Astrocyte of the spinal cord (primary cell): ENCODE data around the gene AATF.

Source experiments
- DNase-seq: peaks from one replicate; pipeline ENCODE4 v3.0.0; 2011; ENCODE audit warnings: low read depth, low spot score
- H3K4me3 ChIP-seq: 2 replicates; pipeline ENCODE4 v1.5.1; 2011; ENCODE audit warnings: low read depth, mild to moderate bottlenecking, low read length, moderate library complexity
- in situ Hi-C: cut with HindIII; loops from 2 replicates; pipeline ENCODE4 v1.10.0; 2017; ENCODE audit warnings: low sequenced_read_pairs
- TF ChIP-seq, protein P1 (sequence below): IDR thresholded peaks from 2 replicates; pipeline ENCODE4 v1.5.1; 2012; ENCODE audit warnings: low read depth, mild to moderate bottlenecking, low read length, inconsistent platforms

Gene AATF

GRCh38 chr17:37084372-37084771 is 135.6 kb downstream of the AATF start:
- DNase-seq = no peak

DNA sequence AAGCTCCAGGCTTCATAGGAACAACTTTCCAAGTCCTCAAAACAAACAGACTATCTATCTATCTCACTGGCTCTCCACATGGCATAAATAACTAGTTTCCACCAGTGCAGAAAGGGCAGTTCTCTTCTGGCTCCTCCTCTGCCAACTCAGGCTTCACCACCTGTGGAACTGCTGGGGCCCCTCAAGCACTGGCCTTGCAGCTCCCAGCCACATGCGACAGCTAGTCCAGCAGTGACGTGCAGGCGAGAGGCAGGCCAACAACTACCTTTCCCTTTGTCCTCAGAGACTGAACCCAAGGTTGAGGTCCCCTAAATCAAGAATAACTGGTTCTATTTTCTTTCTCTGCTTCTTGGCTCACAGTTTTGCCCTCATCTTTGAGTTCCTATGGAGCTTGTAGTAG is 137.6 kb downstream of the AATF start:
- DNase-seq = no peak
- TF ChIP-seq, protein P1, sequence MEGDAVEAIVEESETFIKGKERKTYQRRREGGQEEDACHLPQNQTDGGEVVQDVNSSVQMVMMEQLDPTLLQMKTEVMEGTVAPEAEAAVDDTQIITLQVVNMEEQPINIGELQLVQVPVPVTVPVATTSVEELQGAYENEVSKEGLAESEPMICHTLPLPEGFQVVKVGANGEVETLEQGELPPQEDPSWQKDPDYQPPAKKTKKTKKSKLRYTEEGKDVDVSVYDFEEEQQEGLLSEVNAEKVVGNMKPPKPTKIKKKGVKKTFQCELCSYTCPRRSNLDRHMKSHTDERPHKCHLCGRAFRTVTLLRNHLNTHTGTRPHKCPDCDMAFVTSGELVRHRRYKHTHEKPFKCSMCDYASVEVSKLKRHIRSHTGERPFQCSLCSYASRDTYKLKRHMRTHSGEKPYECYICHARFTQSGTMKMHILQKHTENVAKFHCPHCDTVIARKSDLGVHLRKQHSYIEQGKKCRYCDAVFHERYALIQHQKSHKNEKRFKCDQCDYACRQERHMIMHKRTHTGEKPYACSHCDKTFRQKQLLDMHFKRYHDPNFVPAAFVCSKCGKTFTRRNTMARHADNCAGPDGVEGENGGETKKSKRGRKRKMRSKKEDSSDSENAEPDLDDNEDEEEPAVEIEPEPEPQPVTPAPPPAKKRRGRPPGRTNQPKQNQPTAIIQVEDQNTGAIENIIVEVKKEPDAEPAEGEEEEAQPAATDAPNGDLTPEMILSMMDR = no peak
- in situ Hi-C loops = no loop called here
- no peak overlapping the region for H3K4me3 ChIP-seq

More at GRCh38 chr17:37084372-37084771, 135.6 kb downstream of the AATF start:
- TF ChIP-seq, protein P1 = no peak
- H3K4me3 ChIP-seq = no peak overlapping the region
- in situ Hi-C loops = no loop called here

DNA sequence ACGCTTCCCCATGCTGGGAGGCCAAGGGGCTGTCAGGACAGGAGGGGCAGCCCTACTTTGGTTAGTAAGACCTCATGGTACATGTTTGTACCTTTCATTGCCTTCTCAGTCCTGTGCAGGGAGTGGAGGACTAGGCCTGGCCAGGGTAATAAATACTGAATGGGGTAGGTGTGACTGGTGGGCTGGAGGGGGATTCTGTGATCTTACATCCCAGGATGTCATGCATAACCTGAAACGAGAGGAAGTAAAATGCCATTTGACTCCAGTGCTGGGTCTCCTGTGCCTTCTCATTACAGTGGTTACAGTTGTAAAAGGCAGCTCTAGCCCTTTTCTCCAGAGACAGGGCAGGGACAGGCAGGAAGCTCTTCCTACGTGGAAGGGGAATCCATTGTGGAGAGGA is 138.2 kb downstream of the AATF start:
- in situ Hi-C loops = no loop called here

DNA sequence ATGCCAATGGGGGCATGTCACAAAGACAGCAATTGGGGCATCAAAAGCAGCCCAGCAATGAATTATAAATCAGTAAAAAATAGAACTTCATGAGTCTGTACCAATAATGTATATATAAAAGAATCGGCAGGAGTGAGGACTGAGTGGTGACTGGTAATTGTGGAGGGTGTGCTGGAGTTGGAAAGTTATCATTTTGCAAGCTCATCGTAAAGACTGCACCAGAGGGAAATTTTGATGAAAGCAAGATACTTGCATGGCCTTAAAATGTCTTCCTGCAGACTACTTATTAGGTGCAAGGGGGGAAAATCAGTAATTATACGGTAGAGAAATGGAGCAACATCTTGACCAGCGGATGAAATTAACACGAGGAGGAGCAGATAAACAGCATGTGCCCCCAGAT is 138.9 kb downstream of the AATF start:
- DNase-seq = no peak
- in situ Hi-C loops = no loop called here
- TF ChIP-seq, protein P1 = no peak
- no peak overlapping the region for H3K4me3 ChIP-seq

More for the DNA sequence above, 138.2 kb downstream of the AATF start:
- no peak for DNase-seq
- TF ChIP-seq, protein P1 = no peak
- no peak overlapping the region for H3K4me3 ChIP-seq

DNA sequence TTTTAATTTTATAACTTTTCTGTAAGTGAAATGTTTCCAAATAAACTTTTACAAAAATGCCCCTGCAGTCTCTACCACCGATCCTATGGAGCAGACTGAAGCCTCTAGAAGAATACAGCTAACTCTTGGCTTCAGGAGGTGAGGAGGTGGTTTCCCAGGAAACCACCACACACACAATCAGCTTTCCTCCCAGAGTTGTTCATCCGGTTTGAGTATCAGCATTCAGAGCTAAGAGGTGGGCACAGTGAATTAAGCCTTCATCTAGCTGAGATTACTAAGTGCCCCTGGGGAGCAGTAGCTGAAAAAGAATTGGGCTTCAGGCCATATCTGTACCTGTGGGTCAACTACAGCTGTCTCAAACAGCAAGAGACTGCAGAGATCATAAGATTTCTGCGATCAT is 139.7 kb downstream of the AATF start:
- no peak for DNase-seq
- TF ChIP-seq, protein P1 = no peak
- no peak overlapping the region for H3K4me3 ChIP-seq
- in situ Hi-C loops = no loop called here

GRCh38 chr17:37088913-37089312 is 140.2 kb downstream of the AATF start:
- in situ Hi-C loops = no loop called here
- DNase-seq = no peak
- TF ChIP-seq, protein P1 = no peak
- no peak overlapping the region for H3K4me3 ChIP-seq

DNA sequence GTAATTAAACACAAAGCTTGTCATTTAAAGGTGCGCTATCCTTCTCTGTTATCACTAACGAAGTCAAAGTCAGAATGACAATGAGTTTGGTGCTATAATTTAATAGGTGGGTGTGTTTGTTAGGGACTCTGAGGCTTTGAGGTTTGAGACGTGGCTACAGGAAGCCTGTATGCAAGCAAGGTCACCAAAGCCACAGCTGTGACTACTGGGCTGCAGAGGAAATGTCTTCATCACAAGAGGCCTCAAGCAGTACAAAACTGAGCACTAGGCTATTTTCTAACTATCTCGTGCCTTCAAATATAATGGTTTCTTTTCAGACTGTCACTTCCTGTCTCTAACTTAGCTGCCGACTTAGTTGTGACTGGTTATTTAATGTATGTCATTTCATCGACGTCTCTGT is 141.2 kb downstream of the AATF start:
- no peak for DNase-seq
- TF ChIP-seq, protein P1 = no peak
- in situ Hi-C loops = no loop called here
- H3K4me3 ChIP-seq = no peak overlapping the region
